Panc1 (cell line): ENCODE results near the gene MEF2D. TPM values are rescaled to one million over a fixed set of nuclear protein-coding genes. Genes with fewer than 3 reads are reported as not detected.

ENCODE experiments used
- ATAC-seq: fragments of 200-7000 bp; cut with Tn5 transposase; 2 replicates; pipeline ENCODE4 v1.9.1; 2020; ENCODE audit warnings: mild to moderate bottlenecking, moderate library complexity
- BruUV-seq: library from RNA; stranded (reverse); fragments of 400-500 nt; replicated peaks from 2 replicates; lab custom pipeline; 2021; lab: Mats Ljungman, UMichigan
- CTCF ChIA-PET: fragments of 300-600 bp; sonication (Branson Sonifier 250); formaldehyde crosslinking; loops from one replicate; lab custom pipeline; 2022; ENCODE audit warnings: antibody characterized with exemption; lab: Charles Lee
- POLR2A ChIA-PET: fragments of 300-600 bp; sonication (Branson Sonifier 250); formaldehyde crosslinking; loops from one replicate; lab custom pipeline; 2022; ENCODE audit warnings: antibody characterized with exemption; lab: Charles Lee
- DNase-seq: peaks from one replicate; pipeline ENCODE4 v3.0.0-alpha.2; 2010; ENCODE audit warnings: low read depth, low spot score
- H3K27ac ChIP-seq: 2 replicates; pipeline ENCODE4 v1.5.1; 2011; ENCODE audit warnings: mild to moderate bottlenecking, low read length, inconsistent platforms
- H3K27me3 ChIP-seq: fragments of 200-500 bp; sonication (Bioruptor generic); 2 replicates; pipeline ENCODE4 v1.6.0; 2014; ENCODE audit warnings: low read length, inconsistent platforms; ENCODE audit not compliant: control insufficient read depth, insufficient read depth
- H3K36me3 ChIP-seq: fragments of 200-500 bp; sonication (Bioruptor generic); 2 replicates; pipeline ENCODE4 v1.5.1; 2014; ENCODE audit warnings: inconsistent platforms, mild to moderate bottlenecking, low read length, moderate library complexity; ENCODE audit not compliant: control insufficient read depth, insufficient read depth
- H3K4me1 ChIP-seq: 2 replicates; pipeline ENCODE4 v1.5.1; 2011; ENCODE audit warnings: inconsistent platforms, mild to moderate bottlenecking, low read length, moderate library complexity; ENCODE audit not compliant: control insufficient read depth, insufficient read depth
- H3K4me3 ChIP-seq, 2 experiments: 2 replicates each; pipeline ENCODE4 v1.5.1; 2011 to 2012; ENCODE audit warnings: low read depth in 2 of 2, low read length in 2 of 2, mild to moderate bottlenecking in 2 of 2, inconsistent platforms in 1 of 2, moderate library complexity in 1 of 2
- H3K9me3 ChIP-seq: fragments of 200-500 bp; sonication (Bioruptor generic); 2 replicates; pipeline ENCODE4 v1.5.1; 2014; ENCODE audit warnings: low read depth, mild to moderate bottlenecking, inconsistent platforms, low read length, moderate library complexity; ENCODE audit not compliant: control insufficient read depth, insufficient read depth
- POLR2AphosphoS5 ChIP-seq: IDR thresholded peaks from 2 replicates; pipeline ENCODE4 v1.6.1; 2012; ENCODE audit warnings: mild to moderate bottlenecking, low read depth, low read length, moderate library complexity
- SIN3A ChIP-seq: IDR thresholded peaks from 2 replicates; pipeline ENCODE4 v1.6.1; 2012; ENCODE audit warnings: low read depth, mild to moderate bottlenecking, low read length, moderate library complexity, borderline replicate concordance; ENCODE audit not compliant: insufficient read depth
- TCF7L2 ChIP-seq: IDR thresholded peaks from 2 replicates; pipeline ENCODE4 v1.6.1; 2011; ENCODE audit warnings: mild to moderate bottlenecking, low read depth, low read length, inconsistent platforms
- in situ Hi-C: cut with HindIII; loops from 2 replicates; pipeline ENCODE4 v1.10.0; 2016; ENCODE audit warnings: low sequenced_read_pairs, low pct_unique_long_range_greater_than_20kb
- intact Hi-C: fragments of 100-400 bp; cut with micrococcal nuclease; formaldehyde crosslinking; loops from one replicate; pipeline ENCODE4 v1.10.0; 2022; ENCODE audit not compliant: unreplicated experiment
- total RNA-seq: library from RNA; stranded (reverse); gene quantifications from one replicate; pipeline ENCODE4 v1.2.1, GENCODE V29; 2021; ENCODE audit not compliant: unreplicated experiment
- TF ChIP-seq, protein P1 (sequence below), 2 experiments: IDR thresholded peaks; 2 replicates each; pipeline ENCODE4 v1.6.1; 2011 to 2012; ENCODE audit warnings: low read depth in 2 of 2, control low read depth in 1 of 2, low read length in 1 of 2, mild to moderate bottlenecking in 1 of 2, moderate library complexity in 1 of 2; ENCODE audit not compliant: insufficient read depth in 1 of 2
- TF ChIP-seq, protein P2 (sequence below): fragments of 450-650 bp; IDR thresholded peaks from 2 replicates; pipeline ENCODE4 v1.5.1; 2017; ENCODE audit warnings: mild to moderate bottlenecking

Gene MEF2D
- total RNA-seq, 1 experiment from 2014 or later, result 30.9 TPM

DNA sequence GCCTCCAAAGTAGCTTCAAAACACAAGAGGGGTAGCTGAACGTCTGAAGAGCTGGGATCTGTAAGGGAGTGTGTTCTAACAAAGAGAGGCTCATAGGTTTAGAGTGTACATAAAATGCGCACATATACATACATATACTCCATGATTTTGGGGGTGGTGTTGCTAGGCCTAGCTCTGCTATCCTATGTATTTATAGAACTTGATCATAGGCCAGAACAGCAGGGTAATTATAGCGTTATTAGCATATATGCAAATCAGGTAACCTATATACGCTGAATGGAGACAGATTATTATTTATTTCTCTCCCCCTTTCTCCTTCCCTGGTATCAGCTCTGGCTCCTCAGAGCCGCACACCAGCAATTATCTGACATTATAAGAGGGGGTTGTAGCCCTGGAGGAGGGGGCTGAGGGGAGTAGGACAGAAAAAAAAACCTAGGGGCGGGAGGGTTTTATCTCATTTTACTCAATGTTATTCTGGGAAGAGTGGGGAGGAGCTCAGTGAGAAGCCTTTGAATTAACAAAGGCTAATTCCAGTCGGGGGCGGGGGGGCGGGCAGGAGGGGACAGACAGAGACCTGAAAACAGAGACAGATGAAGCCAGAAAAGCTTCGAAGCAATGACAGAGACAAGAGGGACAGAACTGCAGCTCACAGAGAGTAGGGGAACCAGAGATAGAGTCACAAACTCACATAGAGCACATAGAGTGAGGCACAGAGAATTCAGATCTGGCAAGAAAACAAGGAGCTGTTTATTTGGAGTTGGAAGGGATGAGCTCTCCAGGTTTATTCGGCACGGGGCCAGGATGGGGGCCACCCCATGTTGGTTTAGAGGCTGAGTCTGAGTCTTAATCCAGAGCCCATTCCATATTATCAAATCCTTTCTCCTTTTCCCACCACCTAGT lies 68.6 kb downstream of the MEF2D start:
- ChIA-PET POLR2A (no interaction called here), CTCF (interaction anchor here (0.6 to 2.9 kb wide), 3 partner anchors 14 to 65 kb away, joined by 3 to 14 read pairs (median 6); no protein-coding TSS in a partner anchor)
- Histone ChIP-seq H3K4me1 (no peaks in the 10 kb centered on the region; the same call in 1 of the 2 replicates), H3K27me3 (peaks cover 24% of the 10 kb centered on the region), H3K27ac (no peak overlapping the region), H3K36me3 (no peaks in the 10 kb centered on the region), H3K4me3 (no peak overlapping the region), H3K9me3 (no peaks in the 10 kb centered on the region)
- no peak for TF ChIP-seq SIN3A
- TF ChIP-seq, protein P1, sequence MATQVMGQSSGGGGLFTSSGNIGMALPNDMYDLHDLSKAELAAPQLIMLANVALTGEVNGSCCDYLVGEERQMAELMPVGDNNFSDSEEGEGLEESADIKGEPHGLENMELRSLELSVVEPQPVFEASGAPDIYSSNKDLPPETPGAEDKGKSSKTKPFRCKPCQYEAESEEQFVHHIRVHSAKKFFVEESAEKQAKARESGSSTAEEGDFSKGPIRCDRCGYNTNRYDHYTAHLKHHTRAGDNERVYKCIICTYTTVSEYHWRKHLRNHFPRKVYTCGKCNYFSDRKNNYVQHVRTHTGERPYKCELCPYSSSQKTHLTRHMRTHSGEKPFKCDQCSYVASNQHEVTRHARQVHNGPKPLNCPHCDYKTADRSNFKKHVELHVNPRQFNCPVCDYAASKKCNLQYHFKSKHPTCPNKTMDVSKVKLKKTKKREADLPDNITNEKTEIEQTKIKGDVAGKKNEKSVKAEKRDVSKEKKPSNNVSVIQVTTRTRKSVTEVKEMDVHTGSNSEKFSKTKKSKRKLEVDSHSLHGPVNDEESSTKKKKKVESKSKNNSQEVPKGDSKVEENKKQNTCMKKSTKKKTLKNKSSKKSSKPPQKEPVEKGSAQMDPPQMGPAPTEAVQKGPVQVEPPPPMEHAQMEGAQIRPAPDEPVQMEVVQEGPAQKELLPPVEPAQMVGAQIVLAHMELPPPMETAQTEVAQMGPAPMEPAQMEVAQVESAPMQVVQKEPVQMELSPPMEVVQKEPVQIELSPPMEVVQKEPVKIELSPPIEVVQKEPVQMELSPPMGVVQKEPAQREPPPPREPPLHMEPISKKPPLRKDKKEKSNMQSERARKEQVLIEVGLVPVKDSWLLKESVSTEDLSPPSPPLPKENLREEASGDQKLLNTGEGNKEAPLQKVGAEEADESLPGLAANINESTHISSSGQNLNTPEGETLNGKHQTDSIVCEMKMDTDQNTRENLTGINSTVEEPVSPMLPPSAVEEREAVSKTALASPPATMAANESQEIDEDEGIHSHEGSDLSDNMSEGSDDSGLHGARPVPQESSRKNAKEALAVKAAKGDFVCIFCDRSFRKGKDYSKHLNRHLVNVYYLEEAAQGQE (IDR thresholded peaks at IDR 0.05; ENCODE audit: insufficient read depth in 1 of 2, low read depth in 2 of 2, low read length in 1 of 2), result no peak
- no peak for TF ChIP-seq POLR2AphosphoS5
- TF ChIP-seq, protein P2, sequence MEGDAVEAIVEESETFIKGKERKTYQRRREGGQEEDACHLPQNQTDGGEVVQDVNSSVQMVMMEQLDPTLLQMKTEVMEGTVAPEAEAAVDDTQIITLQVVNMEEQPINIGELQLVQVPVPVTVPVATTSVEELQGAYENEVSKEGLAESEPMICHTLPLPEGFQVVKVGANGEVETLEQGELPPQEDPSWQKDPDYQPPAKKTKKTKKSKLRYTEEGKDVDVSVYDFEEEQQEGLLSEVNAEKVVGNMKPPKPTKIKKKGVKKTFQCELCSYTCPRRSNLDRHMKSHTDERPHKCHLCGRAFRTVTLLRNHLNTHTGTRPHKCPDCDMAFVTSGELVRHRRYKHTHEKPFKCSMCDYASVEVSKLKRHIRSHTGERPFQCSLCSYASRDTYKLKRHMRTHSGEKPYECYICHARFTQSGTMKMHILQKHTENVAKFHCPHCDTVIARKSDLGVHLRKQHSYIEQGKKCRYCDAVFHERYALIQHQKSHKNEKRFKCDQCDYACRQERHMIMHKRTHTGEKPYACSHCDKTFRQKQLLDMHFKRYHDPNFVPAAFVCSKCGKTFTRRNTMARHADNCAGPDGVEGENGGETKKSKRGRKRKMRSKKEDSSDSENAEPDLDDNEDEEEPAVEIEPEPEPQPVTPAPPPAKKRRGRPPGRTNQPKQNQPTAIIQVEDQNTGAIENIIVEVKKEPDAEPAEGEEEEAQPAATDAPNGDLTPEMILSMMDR, result no peak
- no peak for TF ChIP-seq TCF7L2
- ATAC-seq (no peak), DNase-seq (no peak)
- BruUV-seq, result no TSS peak
- intact Hi-C loops (no loop called here), in situ Hi-C loops (no loop called here)

DNA sequence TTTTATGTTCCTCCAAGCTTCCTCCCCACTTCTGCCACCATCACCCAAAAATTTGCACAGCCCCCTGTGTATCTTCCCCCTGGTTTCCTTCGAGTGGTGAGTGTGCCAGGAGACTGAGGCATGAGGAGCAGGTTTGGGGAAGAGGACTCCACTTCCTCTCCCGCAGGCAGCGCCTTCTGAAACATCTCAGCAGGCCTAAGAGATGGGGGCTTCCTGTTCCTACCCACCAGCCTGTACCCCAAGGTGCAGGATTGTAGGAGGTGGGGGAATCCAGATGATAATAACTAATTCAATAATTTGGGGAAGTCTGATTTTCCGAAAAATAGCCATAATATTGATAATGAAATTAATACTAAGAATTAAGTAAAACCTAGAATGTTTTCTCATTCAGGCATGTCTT lies 69.2 kb downstream of the MEF2D start:
- no TSS peak for BruUV-seq
- Histone ChIP-seq H3K27ac (no peak overlapping the region), H3K4me1 (no peaks in the 10 kb centered on the region; the same call in 1 of the 2 replicates), H3K27me3 (peaks cover 21% of the 10 kb centered on the region), H3K36me3 (no peaks in the 10 kb centered on the region), H3K9me3 (no peaks in the 10 kb centered on the region), H3K4me3 (no peak overlapping the region)
- intact Hi-C loops (no loop called here), in situ Hi-C loops (no loop called here)
- TF ChIP-seq, protein P2, result no peak
- TF ChIP-seq TCF7L2 (no peak), POLR2AphosphoS5 (no peak), SIN3A (no peak)
- TF ChIP-seq, protein P1 (IDR thresholded peaks at IDR 0.05; ENCODE audit: insufficient read depth in 1 of 2, low read depth in 2 of 2, low read length in 1 of 2), result no peak
- ChIA-PET CTCF (interaction anchor here (2.2 to 2.9 kb wide), 2 partner anchors 15 to 46 kb away, joined by 6 to 14 read pairs; no protein-coding TSS in a partner anchor), POLR2A (no interaction called here)
- ATAC-seq, result no peak
- DNase-seq, result no peak
